Fibroblast of skin of right quadriceps (primary cell): Measurements from ENCODE around the gene ACTR8.

Experiments
- DNase-seq: peaks from one replicate; pipeline ENCODE4 v3.0.0-alpha.2; 2013

ACTR8 gene

GRCh38 chr3:53862241-53862640, 19.7 kb downstream of the ACTR8 start:
- no peak for DNase-seq

DNA sequence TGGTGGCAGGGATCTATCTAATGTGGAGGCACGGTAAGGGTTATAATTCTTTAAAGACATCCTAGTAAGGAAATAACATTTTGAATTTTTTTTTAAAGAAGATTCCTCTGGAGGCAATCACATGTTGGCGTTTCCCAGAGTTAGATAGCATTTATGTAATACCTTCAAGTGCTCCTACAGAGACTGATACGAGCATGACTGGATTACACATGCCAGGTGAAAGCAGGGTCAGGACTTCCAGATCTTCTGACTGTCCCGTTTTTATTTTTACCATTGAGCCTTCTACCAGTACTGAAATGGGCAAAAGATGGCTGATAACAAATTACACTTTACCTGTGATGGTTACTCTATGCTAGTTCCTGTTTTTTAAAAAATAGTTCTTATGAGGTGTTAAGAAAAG, 21.8 kb downstream of the ACTR8 start:
- DNase-seq = no peak

GRCh38 chr3:53859178-53859577, 22.8 kb downstream of the ACTR8 start:
- no peak for DNase-seq

GRCh38 chr3:53858096-53858741, 23.7 kb downstream of the ACTR8 start:
- no peak for DNase-seq

GRCh38 chr3:53856964-53857363, 25.0 kb downstream of the ACTR8 start:
- no peak for DNase-seq

- peak; percentile 36 for DNase-seq
These were observed 31.1 kb downstream of the ACTR8 start for GRCh38 chr3:53850895-53851294.

GRCh38 chr3:53849916-53850315, 32.0 kb downstream of the ACTR8 start:
- no peak for DNase-seq

DNA sequence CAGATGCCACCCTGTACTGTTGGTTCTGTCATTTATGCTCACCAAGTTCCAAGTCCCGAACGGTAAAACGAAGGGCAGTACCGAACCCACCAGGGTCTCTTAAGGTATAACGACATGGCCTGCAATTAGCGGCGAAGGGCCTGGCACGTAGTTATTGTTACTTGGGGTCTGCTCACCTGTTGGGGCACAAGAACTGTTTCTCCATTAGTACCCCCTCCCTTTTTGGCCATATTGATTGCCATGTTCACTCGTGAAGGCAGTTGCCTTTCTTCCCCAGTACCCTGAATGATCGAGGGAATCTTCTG, 35.1 kb downstream of the ACTR8 start:
- no peak for DNase-seq

DNA sequence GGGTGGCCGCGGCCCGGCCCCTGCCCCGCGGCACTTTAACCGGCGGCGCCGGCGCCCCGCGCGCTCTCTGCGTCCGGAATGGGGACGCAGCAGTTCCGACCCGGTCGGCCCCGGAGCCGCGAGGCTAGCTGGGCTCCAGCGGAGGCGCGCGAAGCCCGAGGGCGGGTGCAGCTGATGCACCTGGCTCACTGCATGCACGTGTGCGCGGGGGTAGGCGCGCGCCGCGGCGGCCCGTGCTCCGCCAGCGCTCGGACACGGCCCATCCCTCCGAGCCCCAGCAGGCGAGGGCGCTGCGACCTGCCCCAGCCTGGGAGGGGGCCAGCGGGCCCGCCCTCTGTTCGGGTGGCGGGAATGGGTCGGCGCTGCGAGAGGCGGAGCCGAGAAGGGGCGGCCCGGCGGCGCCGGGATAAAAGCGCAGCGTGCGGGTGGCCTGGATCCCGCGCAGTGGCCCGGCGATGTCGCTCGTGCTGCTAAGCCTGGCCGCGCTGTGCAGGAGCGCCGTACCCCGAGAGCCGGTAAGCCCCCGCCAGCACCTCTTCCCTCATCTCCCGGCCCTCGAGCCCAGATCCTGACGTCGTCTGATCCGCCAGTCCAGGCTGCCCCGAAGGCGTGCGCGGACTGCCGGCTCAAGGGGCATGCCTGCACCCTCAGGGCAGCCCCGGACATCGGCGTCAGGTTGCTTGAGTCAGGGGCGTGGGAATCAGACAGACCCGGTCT, 35.7 kb downstream of the ACTR8 start, which contains the start of the genes CHDH and IL17RB:
CHDH (minus strand) TSS at position 286 of the 717 bp plus-strand sequence. CDS start 22,411 bp downstream, outside the sequence.
IL17RB (plus strand) TSS at position 435 of the 717 bp plus-strand sequence; CDS start at position 456, 21 bp downstream.
- DNase-seq = no peak

- DNase-seq = no peak
These were observed 36.1 kb downstream of the ACTR8 start for GRCh38 chr3:53845881-53846133.

DNA sequence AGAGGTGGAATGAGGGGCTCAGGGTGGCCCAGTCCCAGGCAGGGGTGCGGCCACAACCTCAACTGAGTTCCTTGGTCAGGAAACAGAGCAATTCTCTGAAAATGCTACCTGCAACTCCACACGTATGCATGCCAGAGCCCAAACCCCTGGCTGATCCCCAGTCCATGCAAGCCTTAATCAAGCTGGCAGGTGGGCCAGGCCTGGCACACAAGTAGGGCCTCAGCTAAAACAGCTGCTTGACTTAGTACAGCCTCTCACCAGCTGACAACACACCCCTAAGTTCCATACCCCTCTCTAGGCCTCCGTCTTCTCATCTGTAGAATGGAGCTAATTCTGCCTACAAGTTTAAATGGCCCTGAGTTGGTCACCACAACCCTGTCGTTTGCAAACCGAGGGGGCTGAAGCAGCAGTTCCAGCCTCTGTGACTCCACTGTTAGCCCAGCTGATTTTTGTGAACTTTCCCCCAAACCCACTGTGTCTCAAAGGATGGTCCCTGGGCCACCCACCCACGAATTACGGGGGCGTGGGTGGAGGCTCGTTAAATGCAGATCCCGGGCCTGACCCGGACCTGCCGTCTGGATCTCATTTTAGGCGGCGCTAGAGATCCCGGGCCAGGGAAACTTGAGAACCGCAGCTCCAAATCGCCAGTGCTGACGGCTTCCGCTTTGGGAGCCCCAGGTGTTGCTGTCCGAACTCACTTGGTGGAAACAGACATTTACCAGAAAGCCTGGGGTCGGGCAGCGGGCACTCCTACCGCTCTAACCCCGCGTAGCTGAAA, 36.7 kb downstream of the ACTR8 start:
- peak; percentile 11 for DNase-seq

DNA sequence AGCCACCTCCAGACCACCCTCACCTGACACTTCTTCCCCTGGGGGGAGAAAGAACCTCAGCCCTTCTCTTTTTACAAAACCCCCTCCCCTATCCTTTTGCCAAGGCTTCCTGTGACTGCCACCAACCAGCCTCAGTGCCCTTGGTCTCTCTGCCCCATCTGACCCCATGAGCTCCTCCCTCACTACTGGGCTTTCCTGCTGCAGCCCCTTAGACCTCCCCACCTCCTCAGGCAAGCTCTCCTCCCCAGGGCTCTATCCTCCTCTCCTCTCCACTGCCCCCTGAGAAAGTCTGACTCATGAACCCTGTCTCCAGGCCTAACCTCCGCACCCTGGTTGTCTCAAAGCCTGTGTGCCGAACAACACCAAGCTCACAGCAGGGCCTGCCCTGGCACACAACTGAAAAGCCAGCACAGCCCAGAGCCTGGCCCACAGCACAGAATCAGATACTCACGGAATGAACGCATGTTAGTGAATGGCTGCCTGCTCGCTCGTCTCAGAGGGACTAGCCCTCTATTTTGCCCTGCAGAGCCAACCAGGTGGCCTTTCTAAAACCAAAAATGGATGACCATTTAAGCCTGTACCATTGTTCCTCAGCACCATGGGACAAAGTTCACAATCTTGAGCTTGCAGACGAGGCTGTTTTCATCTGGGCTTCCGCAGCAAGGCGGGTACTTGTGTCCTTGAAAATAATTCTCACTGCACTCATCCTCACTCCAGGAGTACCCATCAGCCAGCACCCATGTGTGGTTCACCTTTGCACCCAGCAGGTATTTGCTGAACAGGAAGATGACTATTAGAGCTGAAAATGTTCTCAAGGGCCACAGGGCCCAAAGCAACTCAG, 37.5 kb downstream of the ACTR8 start:
- no peak for DNase-seq

DNA sequence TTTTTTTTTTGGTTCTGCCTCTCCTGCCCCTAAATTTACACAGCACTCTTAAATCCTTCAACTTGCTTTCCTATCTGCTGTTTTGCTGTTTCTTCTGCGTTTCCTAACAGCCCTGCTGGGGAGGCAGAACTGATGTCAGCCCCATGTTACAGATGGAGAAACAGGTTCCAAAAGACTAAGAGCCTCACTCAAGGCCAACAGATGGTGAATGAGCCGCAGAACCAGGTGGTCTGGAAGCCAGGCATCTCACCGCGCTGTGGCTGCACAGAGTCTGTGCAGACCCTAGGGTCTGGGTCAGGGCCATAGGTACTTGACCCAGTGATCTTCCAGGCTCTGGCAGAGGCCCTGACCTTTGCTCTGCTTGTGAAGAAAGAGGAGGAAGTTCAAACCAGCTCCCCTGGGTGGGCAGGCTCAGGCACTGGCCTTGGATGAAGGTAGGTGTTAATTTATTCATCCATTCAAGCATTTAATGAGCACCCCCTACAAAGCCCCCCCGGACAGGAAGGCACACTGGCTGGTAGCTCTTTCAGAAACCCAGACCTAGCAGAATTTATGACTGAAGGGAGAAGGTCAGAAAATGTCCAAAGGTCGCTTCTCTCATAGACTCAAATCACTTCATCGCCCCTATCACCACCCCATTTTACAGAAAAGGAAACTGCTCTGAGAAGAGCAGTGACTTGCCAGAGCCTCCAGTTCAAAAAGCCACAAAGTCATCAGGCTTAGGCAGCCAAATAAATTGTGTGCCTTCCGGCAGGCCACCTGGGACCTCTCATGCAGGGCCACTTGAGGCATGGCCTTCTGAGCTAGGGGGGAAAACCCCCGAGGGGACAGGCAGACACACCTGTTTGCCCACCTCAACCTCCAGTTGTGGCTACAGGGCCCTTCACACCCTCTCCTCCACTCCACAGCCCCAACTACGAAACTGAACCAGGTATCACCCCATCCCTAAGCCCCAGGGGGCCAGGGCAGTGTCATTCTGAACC, 38.5 kb downstream of the ACTR8 start:
- no peak for DNase-seq

DNA sequence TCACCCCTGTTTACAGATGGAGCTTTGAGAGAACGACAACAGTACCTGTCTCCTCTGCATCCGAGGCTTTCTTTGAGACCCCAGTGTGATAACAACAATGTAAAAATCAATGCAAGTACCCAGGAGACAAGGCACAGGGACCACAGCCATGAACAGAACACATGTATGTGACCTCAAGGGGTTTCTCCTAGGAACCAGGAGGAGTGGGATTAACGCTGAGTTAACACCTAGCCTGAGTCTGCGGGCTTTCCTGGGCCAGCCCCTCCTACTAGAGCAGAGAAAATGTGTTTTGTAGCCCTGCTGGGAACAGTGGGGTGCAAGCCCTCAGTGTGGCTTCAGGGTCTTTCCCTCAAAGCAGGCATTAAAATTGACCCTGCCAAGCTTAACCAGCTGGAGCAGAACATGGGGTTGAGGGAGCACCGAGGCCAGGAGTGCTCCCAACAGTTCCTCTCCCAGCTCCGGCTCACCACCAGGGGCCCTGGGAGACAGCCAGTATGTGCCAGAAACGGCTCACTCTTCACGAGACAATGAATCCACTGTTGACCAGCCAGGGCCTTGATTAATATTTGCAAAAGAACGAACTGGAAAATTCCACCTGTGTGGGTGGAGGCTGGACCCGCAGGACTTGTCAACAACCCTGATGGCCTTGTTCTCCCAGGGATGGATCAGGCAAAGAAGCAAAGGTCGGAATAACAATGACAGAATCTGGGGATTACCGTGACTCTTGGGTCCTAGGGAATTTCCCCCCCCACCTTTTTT, 39.3 kb downstream of the ACTR8 start:
- no peak for DNase-seq

DNA sequence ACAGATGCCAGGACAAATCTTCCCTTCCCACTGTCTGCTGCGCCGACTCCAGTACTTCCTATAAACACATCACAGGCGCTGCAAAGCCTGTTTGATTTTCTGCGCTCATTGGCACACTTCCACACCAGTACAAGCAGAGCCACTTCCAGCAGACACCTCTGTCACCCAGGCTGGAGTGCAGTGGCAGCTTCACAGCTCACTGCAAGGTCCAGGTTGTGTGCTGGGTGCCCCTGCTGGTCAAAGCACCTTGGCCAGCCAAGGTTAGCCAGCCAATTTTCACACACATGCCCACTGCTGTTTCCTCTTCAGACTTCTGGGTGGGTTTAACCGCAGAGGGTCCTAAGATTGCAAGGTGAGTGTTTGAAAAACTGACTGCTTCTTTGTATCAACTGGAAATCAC, 40.7 kb downstream of the ACTR8 start:
- no peak for DNase-seq

- DNase-seq = no peak
These were observed 44.6 kb downstream of the ACTR8 start for GRCh38 chr3:53837331-53837730.

- no peak for DNase-seq
These were observed 45.7 kb downstream of the ACTR8 start for GRCh38 chr3:53836084-53836872.

DNA sequence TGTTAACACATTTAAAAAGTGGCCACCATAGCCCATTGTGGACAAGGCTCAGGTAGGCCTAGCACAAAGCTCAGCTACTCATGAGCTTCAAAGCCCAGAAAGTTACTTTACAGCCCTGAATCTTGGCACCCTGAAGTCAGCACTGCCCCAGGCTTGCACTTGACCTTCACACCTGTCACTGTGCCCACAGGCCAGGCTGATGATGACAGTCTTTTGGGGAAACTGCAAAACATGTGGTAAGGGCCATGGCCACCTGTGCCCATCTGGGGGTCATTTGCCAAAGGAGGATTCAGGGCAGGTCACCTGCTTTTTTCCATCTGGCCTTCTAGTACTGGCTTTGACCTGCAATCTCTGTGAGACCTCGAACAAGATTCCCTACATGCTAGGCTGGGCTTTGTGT, 46.7 kb downstream of the ACTR8 start:
- no peak for DNase-seq

- DNase-seq = no peak
These were observed 47.4 kb downstream of the ACTR8 start for GRCh38 chr3:53834429-53835095.

GRCh38 chr3:53833700-53834099, 48.3 kb downstream of the ACTR8 start:
- DNase-seq = no peak
